ENCODE results near the gene DSCAM.
A peak's percentile ranks its signal among the peaks of the same experiment; 100 is the strongest.

Gene DSCAM

DNA sequence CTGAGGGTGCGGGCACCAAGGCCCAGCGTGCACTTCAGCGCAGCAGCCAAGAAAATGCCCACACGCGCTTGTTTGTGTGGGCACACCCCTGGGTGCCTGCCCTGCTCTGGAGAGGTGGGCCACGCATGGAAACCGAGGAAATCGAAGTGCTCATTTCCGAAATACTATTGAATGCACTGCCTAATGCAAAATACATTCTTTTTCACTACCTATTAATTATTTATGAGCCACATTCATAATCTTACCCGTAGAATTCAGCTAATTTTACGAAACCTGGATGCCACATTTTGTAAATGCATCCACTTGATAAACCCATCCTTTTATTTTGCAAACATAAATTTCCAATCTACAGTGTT is 4.8 kb downstream of the DSCAM start:
- in situ Hi-C loops (cut with HindIII; ENCODE audit: low pct_ligation_motif_present, low pct_unique_long_range_greater_than_20kb, low sequenced_read_pairs), result no loop called here
- DNase-seq, result no peak

GRCh38 chr21:40841524-40842196 is 5.3 kb downstream of the DSCAM start:
- peak; percentile 2 for DNase-seq

GRCh38 chr21:40840401-40841125 is 6.4 kb downstream of the DSCAM start:
- DNase-seq, result no peak
- in situ Hi-C loops (cut with HindIII; ENCODE audit: low pct_ligation_motif_present, low pct_unique_long_range_greater_than_20kb, low sequenced_read_pairs), result no loop called here

More at GRCh38 chr21:40841524-40842196, 5.3 kb downstream of the DSCAM start:
- in situ Hi-C loops (cut with HindIII; ENCODE audit: low pct_ligation_motif_present, low pct_unique_long_range_greater_than_20kb, low sequenced_read_pairs), result no loop called here

DNA sequence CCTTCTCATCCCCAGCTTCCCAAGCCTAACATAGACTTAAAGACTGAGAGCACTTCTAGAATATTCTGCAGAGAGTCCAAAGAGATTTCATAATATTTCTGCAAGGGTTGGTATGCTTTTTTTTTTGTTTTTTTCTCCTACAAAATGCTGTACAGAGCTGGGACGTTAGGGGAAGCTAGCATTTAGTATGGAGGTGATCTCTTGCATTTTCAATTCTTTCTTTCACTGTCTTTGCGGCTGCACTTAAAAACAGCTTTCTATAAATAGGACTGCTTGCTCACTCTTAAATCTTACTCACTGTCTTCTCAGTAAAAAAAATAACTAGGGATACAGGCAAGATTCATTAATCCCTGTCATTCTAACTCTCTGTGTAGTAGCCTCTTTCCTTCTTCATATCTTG is 7.4 kb downstream of the DSCAM start:
- in situ Hi-C loops (cut with HindIII; ENCODE audit: low pct_ligation_motif_present, low pct_unique_long_range_greater_than_20kb, low sequenced_read_pairs), result no loop called here

DNA sequence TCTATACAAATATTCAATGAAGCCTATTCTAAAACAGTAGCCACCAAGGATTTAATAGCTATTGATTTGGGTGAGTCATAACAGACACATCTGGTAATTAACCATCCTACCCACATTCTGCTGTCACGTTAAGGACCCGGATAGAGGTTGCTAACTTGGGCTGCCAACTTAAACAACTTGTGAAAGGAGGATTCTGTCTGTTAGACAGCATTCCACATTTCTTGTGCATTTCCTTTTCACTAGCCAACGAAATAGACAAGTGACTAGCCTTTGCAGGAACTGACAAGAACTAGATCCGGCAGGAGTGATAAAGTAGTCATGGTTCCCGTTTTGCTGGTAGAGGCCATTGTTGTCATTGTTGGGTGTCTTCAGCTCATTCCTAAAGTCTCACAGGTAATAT is 9.5 kb downstream of the DSCAM start:
- no peak for DNase-seq
- in situ Hi-C loops (cut with HindIII; ENCODE audit: low pct_ligation_motif_present, low pct_unique_long_range_greater_than_20kb, low sequenced_read_pairs), result no loop called here

More for the DNA sequence above, 7.4 kb downstream of the DSCAM start:
- DNase-seq, result no peak

DNA sequence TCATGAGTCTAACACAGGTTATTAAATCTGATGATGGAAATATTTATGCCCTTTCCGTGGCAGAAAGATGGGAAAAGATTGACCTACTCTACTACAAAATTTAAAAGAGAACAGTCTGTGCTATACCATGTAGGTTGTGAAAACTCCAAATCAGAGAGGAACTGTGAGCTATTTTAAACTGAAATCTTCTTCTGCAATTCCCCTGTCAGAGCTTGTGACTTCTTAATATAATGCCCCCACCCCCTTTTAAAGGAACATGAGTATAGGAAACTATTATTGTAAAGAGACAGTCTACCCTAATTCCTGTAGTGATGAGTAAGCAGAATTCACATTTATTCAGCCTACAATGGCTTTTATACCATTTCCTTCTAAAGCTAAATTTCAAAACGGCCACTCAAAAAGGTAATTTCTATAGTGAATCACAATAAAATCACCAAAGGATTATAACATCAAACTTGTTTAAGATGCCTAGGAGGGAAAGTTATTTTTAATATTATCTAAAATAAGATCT is 11.7 kb downstream of the DSCAM start:
- no peak for DNase-seq
- in situ Hi-C loops (cut with HindIII; ENCODE audit: low pct_ligation_motif_present, low pct_unique_long_range_greater_than_20kb, low sequenced_read_pairs), result no loop called here

DNA sequence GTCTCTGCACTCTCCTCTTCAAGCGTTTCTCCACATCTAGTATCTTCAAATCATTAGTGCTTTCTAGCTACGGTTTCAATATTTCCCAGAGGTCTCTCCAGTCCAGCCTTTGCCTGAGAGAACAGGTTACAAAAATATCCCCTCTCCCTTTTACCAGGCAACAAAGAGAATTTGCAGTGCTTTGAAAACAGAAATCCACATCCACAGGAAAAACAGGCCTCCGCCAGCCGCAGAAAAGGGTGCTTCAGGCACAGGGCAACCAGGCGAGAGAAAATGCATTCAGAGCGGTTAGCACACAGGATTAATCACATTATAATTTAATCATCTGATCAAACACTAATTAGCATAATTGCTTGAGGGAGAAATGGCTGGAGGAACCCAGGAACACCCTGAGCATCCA is 13.8 kb downstream of the DSCAM start:
- in situ Hi-C loops (cut with HindIII; ENCODE audit: low pct_ligation_motif_present, low pct_unique_long_range_greater_than_20kb, low sequenced_read_pairs), result no loop called here
- no peak for DNase-seq

GRCh38 chr21:40832316-40832715 is 14.6 kb downstream of the DSCAM start:
- no peak for DNase-seq
- in situ Hi-C loops (cut with HindIII; ENCODE audit: low pct_ligation_motif_present, low pct_unique_long_range_greater_than_20kb, low sequenced_read_pairs), result no loop called here

GRCh38 chr21:40830836-40831235 is 16.1 kb downstream of the DSCAM start:
- in situ Hi-C loops (cut with HindIII; ENCODE audit: low pct_ligation_motif_present, low pct_unique_long_range_greater_than_20kb, low sequenced_read_pairs), result no loop called here
- no peak for DNase-seq

GRCh38 chr21:40829791-40830190 is 17.2 kb downstream of the DSCAM start:
- in situ Hi-C loops (cut with HindIII; ENCODE audit: low pct_ligation_motif_present, low pct_unique_long_range_greater_than_20kb, low sequenced_read_pairs), result no loop called here
- DNase-seq, result no peak

- in situ Hi-C loops (cut with HindIII; ENCODE audit: low pct_ligation_motif_present, low pct_unique_long_range_greater_than_20kb, low sequenced_read_pairs), result no loop called here
- DNase-seq, result no peak
These were observed 17.6 kb downstream of the DSCAM start for GRCh38 chr21:40829308-40829707.

DNA sequence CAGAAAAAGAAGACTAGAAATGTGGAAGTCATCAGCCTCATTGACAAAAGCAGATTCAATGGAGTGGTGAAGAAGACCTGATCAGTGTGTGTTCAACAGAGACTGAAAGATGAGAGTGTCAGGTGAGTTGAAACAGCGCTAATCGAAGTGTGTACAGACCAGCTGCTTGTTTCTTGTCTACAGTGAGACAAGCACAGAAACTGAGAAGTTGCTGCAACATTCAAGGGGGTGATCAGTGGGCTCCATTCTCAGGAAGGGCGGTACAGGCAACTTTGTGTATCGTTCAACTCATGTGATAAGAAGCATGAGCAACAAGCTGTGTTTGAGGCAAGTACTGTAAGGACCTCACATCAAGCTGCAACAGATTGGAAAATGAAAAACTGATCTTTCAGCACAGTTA is 19.4 kb downstream of the DSCAM start:
- in situ Hi-C loops (cut with HindIII; ENCODE audit: low pct_ligation_motif_present, low pct_unique_long_range_greater_than_20kb, low sequenced_read_pairs), result no loop called here
- DNase-seq, result no peak

DNA sequence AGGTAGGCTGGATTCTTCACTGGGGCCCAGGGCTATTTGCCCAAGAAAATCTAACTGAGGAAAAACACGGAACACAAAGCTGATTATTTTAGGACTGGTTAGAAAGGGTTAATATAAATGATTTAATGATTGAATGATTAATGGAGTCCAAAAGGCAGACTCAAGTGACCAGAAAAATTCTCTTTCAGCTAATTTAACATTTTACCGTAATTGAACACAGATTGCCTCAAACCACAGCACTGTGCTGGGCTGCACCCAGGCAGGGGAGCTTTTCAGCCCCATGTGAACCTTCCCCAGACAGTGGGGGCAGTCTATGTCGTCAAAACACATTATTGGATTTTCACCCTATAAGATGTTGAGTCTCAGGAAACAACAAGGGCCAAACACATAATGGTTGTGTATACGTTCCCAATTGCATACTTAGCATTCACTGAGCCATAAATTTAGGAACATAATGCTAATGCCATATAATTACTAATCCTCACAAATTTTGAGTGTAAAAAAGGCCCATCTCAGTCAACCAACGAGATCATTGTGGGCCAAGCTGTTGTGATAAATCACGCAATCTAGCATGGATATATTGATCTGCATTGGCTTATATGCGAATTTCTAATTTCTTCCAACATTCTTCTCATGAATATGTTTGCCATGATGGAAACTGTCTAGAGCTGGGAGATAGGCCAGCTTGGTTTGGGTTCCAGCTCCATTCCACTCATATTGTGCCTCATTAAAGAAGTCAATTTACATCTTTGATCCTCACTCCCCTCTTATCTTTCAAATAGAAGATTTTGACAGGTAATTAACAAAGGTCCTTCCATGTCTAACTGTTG is 27.7 kb downstream of the DSCAM start:
- in situ Hi-C loops (cut with HindIII; ENCODE audit: low pct_ligation_motif_present, low pct_unique_long_range_greater_than_20kb, low sequenced_read_pairs), result no loop called here
- no peak for DNase-seq

GRCh38 chr21:40813918-40814317 is 33.0 kb downstream of the DSCAM start:
- in situ Hi-C loops (cut with HindIII; ENCODE audit: low pct_ligation_motif_present, low pct_unique_long_range_greater_than_20kb, low sequenced_read_pairs), result no loop called here
- DNase-seq, result no peak

GRCh38 chr21:40809673-40810197 is 37.2 kb downstream of the DSCAM start:
- DNase-seq, result no peak
- in situ Hi-C loops (cut with HindIII; ENCODE audit: low pct_ligation_motif_present, low pct_unique_long_range_greater_than_20kb, low sequenced_read_pairs), result no loop called here

DNA sequence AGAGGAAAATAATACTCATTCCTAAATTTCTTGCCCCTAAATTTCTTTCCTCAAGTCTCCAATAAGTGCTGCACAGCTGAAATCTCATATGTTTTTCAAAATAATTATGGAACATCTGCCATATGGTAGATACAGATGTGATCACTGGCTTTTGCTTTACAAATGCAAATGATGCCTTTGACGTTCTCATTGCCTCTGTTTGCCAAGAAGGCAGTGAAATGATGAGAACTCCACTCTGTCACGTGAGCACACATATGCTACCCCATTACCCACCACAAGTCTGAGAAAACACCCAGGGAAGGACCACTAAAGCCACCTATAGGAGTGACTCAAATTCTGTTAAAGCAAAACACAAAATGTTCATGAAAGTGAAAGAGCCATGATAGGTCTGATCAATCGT is 43.9 kb downstream of the DSCAM start:
- in situ Hi-C loops (cut with HindIII; ENCODE audit: low pct_ligation_motif_present, low pct_unique_long_range_greater_than_20kb, low sequenced_read_pairs), result no loop called here
- no peak for DNase-seq

- DNase-seq, result no peak
- in situ Hi-C loops (cut with HindIII; ENCODE audit: low pct_ligation_motif_present, low pct_unique_long_range_greater_than_20kb, low sequenced_read_pairs), result no loop called here
These were observed 46.8 kb downstream of the DSCAM start for GRCh38 chr21:40800126-40800525.

DNA sequence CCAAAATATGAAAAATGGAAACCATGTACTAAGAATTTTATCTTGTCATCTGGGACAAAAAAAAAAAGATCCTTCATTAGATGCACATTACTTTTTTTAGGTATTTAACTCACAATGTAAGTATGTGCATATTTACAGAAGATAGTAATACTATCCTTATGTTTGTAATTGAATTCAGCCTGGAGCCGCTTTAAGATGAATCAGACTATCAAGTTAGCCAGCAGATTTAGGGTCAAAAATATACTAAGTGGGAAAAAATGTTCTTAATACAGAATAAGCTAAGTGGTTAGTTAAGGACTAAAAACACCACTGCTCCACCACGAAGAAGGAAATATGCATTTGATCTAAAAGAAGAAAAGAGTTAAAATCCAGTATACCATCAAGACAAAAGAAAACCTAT is 49.1 kb downstream of the DSCAM start:
- in situ Hi-C loops (cut with HindIII; ENCODE audit: low pct_ligation_motif_present, low pct_unique_long_range_greater_than_20kb, low sequenced_read_pairs), result no loop called here
- no peak for DNase-seq

DNA sequence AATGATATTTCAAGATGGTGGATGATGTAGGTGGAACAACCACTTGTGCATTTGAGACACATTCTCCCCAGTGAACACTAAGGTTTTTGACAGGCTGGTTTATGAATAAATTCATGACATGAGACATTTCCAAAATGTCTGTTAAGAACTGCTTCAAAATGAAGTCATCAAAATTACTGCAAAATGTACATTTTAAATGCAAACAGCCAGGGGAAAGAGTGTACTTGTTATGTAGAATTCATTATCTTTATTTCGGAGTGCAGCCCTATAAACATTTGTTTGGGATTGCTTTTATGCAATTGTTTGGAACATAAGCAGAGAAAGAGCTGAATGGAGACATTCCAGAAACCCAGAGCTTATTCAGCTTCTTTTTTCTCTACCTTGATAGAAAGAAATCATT is 49.5 kb downstream of the DSCAM start:
- in situ Hi-C loops (cut with HindIII; ENCODE audit: low pct_ligation_motif_present, low pct_unique_long_range_greater_than_20kb, low sequenced_read_pairs), result no loop called here
- DNase-seq, result no peak
